Thyroid gland (tissue), 4 donors: Measurements from ENCODE around the gene ABCC3.

Experiments
- POLR2A ChIP-seq, 2 donors: fragments of 450-650 bp; IDR thresholded peaks; one replicate each; pipeline ENCODE4 v1.6.1; 2017; ENCODE audit warnings: antibody characterized with exemption in 2 of 2, mild to moderate bottlenecking in 2 of 2, moderate library complexity in 1 of 2
- TF ChIP-seq, protein P1 (sequence below), 6 experiments: fragments of 200-600 bp in 3 of 6; fragments of 450-650 bp in 3 of 6; sonication (generic) in 3 of 6; IDR thresholded peaks; one replicate each; pipeline ENCODE4 v1.5.1; 2016 to 2019; ENCODE audit warnings: antibody characterized with exemption in 6 of 6, mild to moderate bottlenecking in 2 of 6, inconsistent platforms in 1 of 6, moderate library complexity in 1 of 6

DNA sequence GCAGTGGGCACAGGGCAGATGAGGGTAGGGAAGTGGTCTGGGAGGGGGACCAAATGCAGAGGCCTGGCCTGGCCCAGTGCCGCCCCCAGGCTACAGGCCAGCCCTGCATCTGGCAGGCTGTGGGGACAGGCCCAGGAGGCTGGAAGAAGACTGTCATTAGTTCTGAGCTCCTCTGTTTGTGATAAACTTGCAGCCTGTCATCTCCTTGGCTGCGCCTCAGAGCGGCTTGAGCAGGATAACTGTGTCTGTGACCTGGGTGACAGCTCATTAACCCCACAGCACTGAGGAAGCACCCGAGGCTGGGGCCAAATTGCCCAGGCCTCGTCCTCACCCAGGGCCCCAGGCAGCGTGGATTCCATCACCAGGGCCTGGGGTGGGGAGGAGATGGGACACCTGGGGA lies 23.9 kb downstream of the ABCC3 start:
- TF ChIP-seq, protein P1, sequence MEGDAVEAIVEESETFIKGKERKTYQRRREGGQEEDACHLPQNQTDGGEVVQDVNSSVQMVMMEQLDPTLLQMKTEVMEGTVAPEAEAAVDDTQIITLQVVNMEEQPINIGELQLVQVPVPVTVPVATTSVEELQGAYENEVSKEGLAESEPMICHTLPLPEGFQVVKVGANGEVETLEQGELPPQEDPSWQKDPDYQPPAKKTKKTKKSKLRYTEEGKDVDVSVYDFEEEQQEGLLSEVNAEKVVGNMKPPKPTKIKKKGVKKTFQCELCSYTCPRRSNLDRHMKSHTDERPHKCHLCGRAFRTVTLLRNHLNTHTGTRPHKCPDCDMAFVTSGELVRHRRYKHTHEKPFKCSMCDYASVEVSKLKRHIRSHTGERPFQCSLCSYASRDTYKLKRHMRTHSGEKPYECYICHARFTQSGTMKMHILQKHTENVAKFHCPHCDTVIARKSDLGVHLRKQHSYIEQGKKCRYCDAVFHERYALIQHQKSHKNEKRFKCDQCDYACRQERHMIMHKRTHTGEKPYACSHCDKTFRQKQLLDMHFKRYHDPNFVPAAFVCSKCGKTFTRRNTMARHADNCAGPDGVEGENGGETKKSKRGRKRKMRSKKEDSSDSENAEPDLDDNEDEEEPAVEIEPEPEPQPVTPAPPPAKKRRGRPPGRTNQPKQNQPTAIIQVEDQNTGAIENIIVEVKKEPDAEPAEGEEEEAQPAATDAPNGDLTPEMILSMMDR (IDR thresholded peaks at IDR 0.05): no peak
- no peak for TF ChIP-seq POLR2A (IDR thresholded peaks at IDR 0.05)
